Measurements from ENCODE around the gene DEFB108B.
"Not testable (repeated sequence)": the region's sequence is repeated elsewhere in the genome, so short reads cannot be mapped to it uniquely, and the experiment has no call there.

The DEFB108B gene

GRCh38 chr11:71832811-71833210 lies at the start of gene DEFB108B:
Gene DEFB108B (plus strand): TSS chr11:71833200. CDS start chr11:71833200, 0 bp downstream.
- FAIRE-seq; DNase-seq (ENCODE audit: insufficient read length, low spot score): not testable (repeated sequence)

GRCh38 chr11:71786114-71786847 lies 46.7 kb upstream of the DEFB108B start:
- DNase-seq (ENCODE audit: insufficient read length, low spot score) = peak; percentile 28
- FAIRE-seq = not testable (repeated sequence)

GRCh38 chr11:71786848-71787097 lies 46.2 kb upstream of the DEFB108B start:
- peak; percentile 32 for DNase-seq (ENCODE audit: insufficient read length, low spot score)
- not testable (repeated sequence) for FAIRE-seq

GRCh38 chr11:71787098-71787823 lies 45.7 kb upstream of the DEFB108B start:
- FAIRE-seq = no peak
- DNase-seq (ENCODE audit: insufficient read length, low spot score) = peak; percentile 24
- TF ChIP-seq CTCF (IDR thresholded peaks at IDR 0.05; ENCODE audit: insufficient read depth, missing control alignments) = no peak

GRCh38 chr11:71787824-71788454 lies 45.1 kb upstream of the DEFB108B start:
- FAIRE-seq; DNase-seq (ENCODE audit: insufficient read length, low spot score): not testable (repeated sequence)

GRCh38 chr11:71789444-71790196 lies 43.4 kb upstream of the DEFB108B start:
- FAIRE-seq = not testable (repeated sequence)

GRCh38 chr11:71791111-71791510 lies 41.9 kb upstream of the DEFB108B start:
- FAIRE-seq; DNase-seq (ENCODE audit: insufficient read length, low spot score): not testable (repeated sequence)

More at GRCh38 chr11:71789444-71790196, 43.4 kb upstream of the DEFB108B start:
- DNase-seq (ENCODE audit: insufficient read length, low spot score) = not testable (repeated sequence)

GRCh38 chr11:71792621-71793235 lies 40.3 kb upstream of the DEFB108B start:
- TF ChIP-seq CTCF (IDR thresholded peaks at IDR 0.05; ENCODE audit: insufficient read depth, missing control alignments) = peak; percentile 52
- not testable (repeated sequence) for FAIRE-seq; DNase-seq (ENCODE audit: insufficient read length, low spot score)

- not testable (repeated sequence) for DNase-seq (ENCODE audit: insufficient read length, low spot score); FAIRE-seq
These were observed 38.5 kb upstream of the DEFB108B start for GRCh38 chr11:71794386-71795040.

- not testable (repeated sequence) for FAIRE-seq; DNase-seq (ENCODE audit: insufficient read length, low spot score)
These were observed 37.8 kb upstream of the DEFB108B start for GRCh38 chr11:71795236-71795635.

- not testable (repeated sequence) for FAIRE-seq; DNase-seq (ENCODE audit: insufficient read length, low spot score)
These were observed 37.0 kb upstream of the DEFB108B start for GRCh38 chr11:71796016-71796415.

GRCh38 chr11:71796781-71797180 lies 36.2 kb upstream of the DEFB108B start:
- FAIRE-seq; DNase-seq (ENCODE audit: insufficient read length, low spot score): not testable (repeated sequence)

- DNase-seq (ENCODE audit: insufficient read length, low spot score); FAIRE-seq: not testable (repeated sequence)
These were observed 33.4 kb upstream of the DEFB108B start for GRCh38 chr11:71799556-71800128.

Measured in D721Med (cell line).